Stomach smooth muscle (tissue), 2 donors: ENCODE data around the gene SCAMP2.
"Not testable (repeated sequence)": the region's sequence is repeated elsewhere in the genome, so short reads cannot be mapped to it uniquely, and the experiment has no call there.

Experiments used
- H3K27ac ChIP-seq: one replicate; pipeline ENCODE4 v1.7.0; 2013; ENCODE audit warnings: mild to moderate bottlenecking, low read length, inconsistent platforms
- H3K27me3 ChIP-seq, 2 donors: one replicate each; pipeline ENCODE4 v1.7.0; 2013; ENCODE audit warnings: low read length in 2 of 2; ENCODE audit not compliant: insufficient read depth in 2 of 2, control insufficient read depth in 1 of 2
- H3K36me3 ChIP-seq, 2 donors: one replicate each; pipeline ENCODE4 v1.7.0; 2013; ENCODE audit warnings: low read length in 2 of 2; ENCODE audit not compliant: control insufficient read depth in 2 of 2, insufficient read depth in 2 of 2
- H3K4me1 ChIP-seq: one replicate; pipeline ENCODE4 v1.7.0; 2013; ENCODE audit warnings: low read length; ENCODE audit not compliant: control insufficient read depth, insufficient read depth
- H3K4me3 ChIP-seq, 2 donors: one replicate each; pipeline ENCODE4 v1.7.0; 2013; ENCODE audit warnings: low read length in 2 of 2
- H3K9ac ChIP-seq, 2 donors: one replicate each; pipeline ENCODE4 v1.7.0; 2013; ENCODE audit warnings: low read length in 2 of 2, mild to moderate bottlenecking in 1 of 2
- H3K9me3 ChIP-seq, 2 donors: one replicate each; pipeline ENCODE4 v1.7.0; 2013; ENCODE audit warnings: low read length in 2 of 2; ENCODE audit not compliant: control insufficient read depth in 2 of 2
- donor health status: healthy.
- donor health status: Pancreatic carcinoma.

SCAMP2 gene

GRCh38 chr15:74890665-74890960, 17.4 kb upstream of the SCAMP2 start:
- Histone ChIP-seq H3K9ac (peak overlapping the region; percentile 92 to 94), H3K4me3 (peak overlapping the region; percentile 85 to 99), H3K4me1 (peaks cover 22% of the 10 kb centered on the region), H3K27ac (peak overlapping the region; percentile 55), H3K27me3 (no peaks in the 10 kb centered on the region), H3K9me3 (no peaks in the 10 kb centered on the region), H3K36me3 (peaks cover 15 to 20% of the 10 kb centered on the region in 2 donors)

- Histone ChIP-seq H3K4me3 (peak within 1 kb of the TSS; percentile 85 to 99), H3K27me3 (no peaks in the 10 kb centered on the region), H3K27ac (peak within 1 kb of the TSS; percentile 55), H3K4me1 (peaks cover 22% of the 10 kb centered on the region), H3K9me3 (no peaks in the 10 kb centered on the region), H3K9ac (peak within 1 kb of the TSS; percentile 92 to 94), H3K36me3 (peaks cover 15 to 20% of the 10 kb centered on the region in 2 donors)
These were observed 16.9 kb upstream of the SCAMP2 start, which contains the start of gene MPI for GRCh38 chr15:74889883-74890664. MPI (plus strand) TSS chr15:74890042; CDS start chr15:74890074, 32 bp downstream.

- Histone ChIP-seq H3K36me3 (peaks cover 15 to 20% of the 10 kb centered on the region in 2 donors), H3K27ac (peak overlapping the region; percentile 55), H3K9ac (peak overlapping the region; percentile 92 to 94), H3K4me1 (peaks cover 22% of the 10 kb centered on the region), H3K4me3 (peak overlapping the region; percentile 85 to 99), H3K27me3 (no peaks in the 10 kb centered on the region), H3K9me3 (no peaks in the 10 kb centered on the region)
These were observed 16.3 kb upstream of the SCAMP2 start for GRCh38 chr15:74889390-74889882.

- no peaks in the 10 kb centered on the region for H3K27me3 ChIP-seq
- peaks cover 15 to 20% of the 10 kb centered on the region in 2 donors for H3K36me3 ChIP-seq
- no peak overlapping the region for H3K27ac ChIP-seq
- H3K9me3 ChIP-seq, result no peaks in the 10 kb centered on the region
- peaks cover 22% of the 10 kb centered on the region for H3K4me1 ChIP-seq
- H3K9ac ChIP-seq, result peak overlapping the region in 1 of 2 donors; percentile 51
- peak overlapping the region in 1 of 2 donors; percentile 99 for H3K4me3 ChIP-seq
These were observed 15.6 kb upstream of the SCAMP2 start for GRCh38 chr15:74888716-74889115.

GRCh38 chr15:74887537-74888193, 14.5 kb upstream of the SCAMP2 start:
- H3K27me3 ChIP-seq, H3K9me3 ChIP-seq, H3K4me3 ChIP-seq, H3K9ac ChIP-seq, H3K27ac ChIP-seq: not testable (repeated sequence)
- Histone ChIP-seq H3K36me3 (peaks cover 5 to 11% of the 10 kb centered on the region in 2 donors), H3K4me1 (peaks cover 21% of the 10 kb centered on the region)

GRCh38 chr15:74885461-74885860, 12.3 kb upstream of the SCAMP2 start:
- Histone ChIP-seq H3K27me3 (no peaks in the 10 kb centered on the region), H3K4me1 (peaks cover 17% of the 10 kb centered on the region), H3K9ac (no peak overlapping the region), H3K36me3 (no peaks in the 10 kb centered on the region), H3K9me3 (no peaks in the 10 kb centered on the region), H3K27ac (no peak overlapping the region), H3K4me3 (no peak overlapping the region)

- Histone ChIP-seq H3K27me3 (no peaks in the 10 kb centered on the region), H3K27ac (no peak overlapping the region), H3K4me1 (peaks cover 10% of the 10 kb centered on the region), H3K36me3 (no peaks in the 10 kb centered on the region), H3K4me3 (no peak overlapping the region), H3K9ac (no peak overlapping the region), H3K9me3 (no peaks in the 10 kb centered on the region)
These were observed 11.5 kb upstream of the SCAMP2 start for GRCh38 chr15:74884428-74885223.

- Histone ChIP-seq H3K4me3 (no peak overlapping the region), H3K27ac (no peak overlapping the region), H3K27me3 (no peaks in the 10 kb centered on the region), H3K36me3 (no peaks in the 10 kb centered on the region), H3K9me3 (no peaks in the 10 kb centered on the region), H3K9ac (no peak overlapping the region), H3K4me1 (no peaks in the 10 kb centered on the region)
These were observed 9.4 kb upstream of the SCAMP2 start for GRCh38 chr15:74882528-74882927.

GRCh38 chr15:74878273-74878672, 5.1 kb upstream of the SCAMP2 start:
- Histone ChIP-seq H3K4me3 (no peak overlapping the region), H3K9me3 (no peaks in the 10 kb centered on the region), H3K27ac (no peak overlapping the region), H3K27me3 (no peaks in the 10 kb centered on the region), H3K9ac (no peak overlapping the region), H3K4me1 (peaks cover 4% of the 10 kb centered on the region), H3K36me3 (no peaks in the 10 kb centered on the region)

GRCh38 chr15:74873756-74874424, 725 bp upstream of the SCAMP2 start:
- Histone ChIP-seq H3K9ac (peak overlapping the region; percentile 73 to 79), H3K27ac (peak overlapping the region; percentile 78)

More at GRCh38 chr15:74873756-74874424, 725 bp upstream of the SCAMP2 start:
- Histone ChIP-seq H3K27me3 (no peaks in the 10 kb centered on the region), H3K9me3 (no peaks in the 10 kb centered on the region), H3K36me3 (no peaks in the 10 kb centered on the region), H3K4me3 (peak overlapping the region; percentile 84 to 94), H3K4me1 (peaks cover 23% of the 10 kb centered on the region)
